DMS 273 treated with DMSO at 0.1 percent for 48 hours (cell line): ENCODE results near the gene ZSWIM7.

Experiments used
- DNase-seq: peaks from one replicate; lab custom pipeline; 2025; lab: John Stamatoyannopoulos, UW

Gene ZSWIM7

DNA sequence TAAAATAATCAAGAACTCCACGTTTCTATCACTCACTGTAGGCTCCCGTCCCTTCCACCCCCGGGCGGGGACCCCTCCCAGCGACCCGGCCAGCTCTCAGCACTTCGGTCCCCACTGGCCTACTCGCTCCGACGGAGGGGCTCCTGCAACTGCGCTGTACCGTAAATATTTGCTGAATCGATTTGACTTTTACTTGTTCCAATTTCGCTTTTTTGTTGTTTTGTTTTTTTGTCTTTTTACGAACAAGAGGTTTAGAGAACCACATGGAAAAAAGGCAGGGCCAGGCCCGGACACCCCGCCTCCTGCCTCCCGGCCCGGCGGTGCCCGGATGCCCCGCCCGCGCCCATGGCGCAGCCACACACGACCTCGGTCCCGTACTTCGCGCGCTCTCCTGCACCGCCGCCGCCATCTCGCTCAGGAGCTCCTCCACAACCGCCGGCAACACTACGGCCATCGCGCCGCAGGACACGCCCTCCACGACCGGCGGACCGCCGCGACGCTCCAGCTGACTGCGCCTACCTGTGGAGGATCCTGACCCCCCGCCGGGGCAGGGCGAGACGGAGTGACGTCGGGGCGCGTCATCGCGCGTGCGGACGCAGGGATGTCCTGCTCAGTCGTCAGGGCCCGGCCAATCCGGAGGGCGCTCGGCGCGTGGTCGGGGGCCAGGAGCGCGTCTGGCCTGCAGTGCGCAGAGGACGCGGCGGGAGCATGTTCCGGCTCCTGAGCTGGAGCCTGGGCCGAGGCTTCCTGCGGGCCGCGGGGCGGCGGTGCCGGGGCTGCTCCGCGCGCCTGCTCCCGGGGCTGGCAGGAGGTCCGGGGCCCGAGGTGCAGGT lies at the start of gene ZSWIM7, which contains the start of gene TTC19:
TSS of gene ZSWIM7 (minus strand) at position 564 of the 833 bp plus-strand sequence. CDS start at position 454, 110 bp downstream.
TSS of gene TTC19 (plus strand) at position 684 of the 833 bp plus-strand sequence. CDS start at position 709, 25 bp downstream.
- DNase-seq = peak; percentile 69

DNA sequence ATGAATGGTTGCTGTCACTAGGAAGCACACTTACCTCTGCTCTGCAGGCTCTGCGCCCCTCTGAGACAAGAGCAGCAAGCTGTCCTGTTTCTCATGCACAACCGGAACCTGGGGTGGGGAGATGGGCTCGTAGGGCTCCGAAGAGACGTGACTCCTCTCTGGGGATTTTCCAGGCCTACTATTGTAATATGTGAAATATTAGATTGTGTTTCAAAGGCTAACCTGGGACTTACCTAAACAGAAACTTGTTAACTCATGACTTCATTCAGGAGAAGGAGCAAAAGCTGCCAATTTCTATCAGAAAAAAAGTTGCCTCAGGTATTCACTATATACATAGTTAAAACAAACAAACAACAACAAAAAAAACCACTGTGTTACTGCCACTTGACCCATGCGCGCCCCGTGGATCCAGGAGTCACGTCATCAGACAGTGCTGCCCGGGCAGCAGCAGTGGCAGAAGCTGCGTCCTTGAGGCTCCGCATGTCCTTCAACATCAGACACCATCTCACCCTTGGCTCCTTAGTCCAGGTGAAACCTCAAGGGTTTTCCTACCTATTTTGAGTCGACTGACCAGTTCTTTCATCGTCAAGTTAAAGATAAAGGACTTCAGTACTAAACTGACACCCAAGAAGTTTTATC lies 49.4 kb upstream of the ZSWIM7 start:
- DNase-seq = no peak

GRCh38 chr17:16046966-16047365 lies 47.5 kb upstream of the ZSWIM7 start:
- no peak for DNase-seq

DNA sequence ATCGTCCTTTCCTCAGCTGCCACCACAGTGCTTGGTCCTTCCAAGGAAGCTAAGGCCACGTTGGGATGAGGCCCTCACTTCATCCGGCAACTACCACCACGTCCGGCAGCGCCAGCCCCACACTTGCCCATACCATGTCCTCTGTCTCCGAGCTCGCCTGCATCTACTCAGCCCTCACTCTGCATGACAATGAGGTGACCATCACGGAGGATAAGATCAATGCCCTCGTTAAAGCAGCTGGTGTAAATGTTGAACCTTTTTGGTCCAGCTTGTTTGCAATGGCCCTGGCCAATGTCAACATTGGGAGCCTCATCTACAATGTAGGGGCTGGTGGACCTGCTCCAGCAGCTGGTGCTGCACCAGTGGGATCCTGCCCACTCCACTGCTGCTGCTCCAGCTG lies 45.0 kb upstream of the ZSWIM7 start:
- no peak for DNase-seq

DNA sequence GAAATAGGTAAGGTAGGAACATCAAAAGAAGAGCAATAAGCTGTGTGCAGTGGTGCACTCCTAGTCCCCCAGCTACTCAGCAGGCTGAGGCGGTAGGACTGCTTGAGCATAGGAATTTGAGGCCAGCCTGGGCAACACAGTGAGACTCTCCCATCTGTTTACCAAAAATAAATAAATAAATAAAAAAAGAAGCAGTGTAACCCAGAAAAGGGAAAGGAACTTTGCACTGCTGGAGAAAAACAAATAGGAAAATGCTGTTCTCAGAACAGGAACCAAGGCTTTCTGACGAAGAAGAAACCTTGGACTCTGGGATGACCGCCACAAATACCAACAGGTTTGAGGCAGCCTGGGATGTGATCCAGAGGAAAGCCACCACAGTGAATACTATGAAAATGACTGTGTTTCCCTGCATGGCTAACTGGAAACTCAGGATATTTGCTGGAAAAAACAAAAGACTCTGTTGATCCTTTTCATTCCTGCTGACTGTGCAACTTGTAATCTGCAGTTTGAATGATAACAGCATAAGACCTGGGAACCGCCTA lies 41.3 kb upstream of the ZSWIM7 start:
- DNase-seq = no peak

DNA sequence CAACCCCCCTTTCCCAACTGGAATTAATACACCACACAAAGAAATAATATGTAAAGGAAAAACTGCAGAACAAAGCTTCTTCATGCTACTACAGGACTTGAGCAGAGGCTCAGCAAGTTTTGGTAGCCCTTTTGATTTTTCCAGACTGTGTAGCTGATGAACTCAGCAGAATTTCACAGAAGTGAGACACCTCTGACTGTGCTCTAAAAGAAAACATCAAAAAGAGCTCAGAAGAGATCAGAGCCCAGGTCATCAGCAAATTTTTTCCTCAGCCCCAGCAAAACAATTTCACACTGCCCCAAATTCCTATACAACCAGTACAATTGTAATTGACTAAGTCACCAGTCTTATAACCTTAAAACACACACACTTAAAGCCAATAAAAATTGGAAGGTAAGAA lies 38.1 kb upstream of the ZSWIM7 start:
- DNase-seq = no peak

- no peak for DNase-seq
These were observed 36.8 kb upstream of the ZSWIM7 start for GRCh38 chr17:16036261-16036660.

GRCh38 chr17:16033729-16034349 lies 34.3 kb upstream of the ZSWIM7 start:
- DNase-seq = no peak

DNA sequence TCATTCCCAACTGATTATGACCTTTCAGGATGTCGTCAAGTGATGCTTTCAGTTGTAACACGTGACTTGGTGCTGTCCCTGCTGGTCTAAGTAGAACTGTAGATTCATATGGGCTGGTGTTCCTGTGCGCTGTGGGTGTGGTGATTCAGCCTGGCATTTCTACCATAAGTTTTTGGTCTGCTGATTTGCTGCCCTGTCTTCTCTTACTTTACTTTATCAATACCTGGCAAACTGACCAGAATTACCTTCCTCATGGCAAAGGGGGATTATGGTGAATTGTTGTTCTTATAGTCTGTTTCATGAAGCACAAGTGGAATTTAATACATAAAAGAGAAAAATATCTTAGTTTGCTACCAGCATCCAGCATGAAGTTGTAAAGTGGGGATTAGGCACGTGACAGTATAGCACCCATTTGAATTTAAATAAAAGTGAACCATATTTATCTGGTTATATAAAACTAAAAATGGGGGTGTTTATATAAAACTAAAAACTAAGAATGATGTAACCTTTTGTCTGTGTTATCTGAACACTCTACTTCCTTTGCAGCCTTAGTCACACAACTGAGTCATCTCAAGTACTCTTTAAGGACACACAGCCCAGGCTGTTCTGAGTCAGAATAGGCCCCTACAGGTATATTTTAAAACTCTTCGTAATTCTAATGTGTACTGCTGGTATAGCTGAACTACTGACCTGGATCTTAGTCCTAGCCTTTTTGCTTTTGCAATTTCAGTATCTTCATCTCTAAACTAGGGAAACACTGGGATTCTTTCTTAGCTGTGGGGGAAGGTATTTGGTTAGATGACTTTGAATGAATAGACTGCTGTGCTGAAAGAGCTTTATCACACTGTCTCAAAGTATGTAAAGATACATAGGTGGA lies 28.4 kb upstream of the ZSWIM7 start:
- DNase-seq = no peak

GRCh38 chr17:16026895-16027294 lies 27.4 kb upstream of the ZSWIM7 start:
- DNase-seq = no peak

DNA sequence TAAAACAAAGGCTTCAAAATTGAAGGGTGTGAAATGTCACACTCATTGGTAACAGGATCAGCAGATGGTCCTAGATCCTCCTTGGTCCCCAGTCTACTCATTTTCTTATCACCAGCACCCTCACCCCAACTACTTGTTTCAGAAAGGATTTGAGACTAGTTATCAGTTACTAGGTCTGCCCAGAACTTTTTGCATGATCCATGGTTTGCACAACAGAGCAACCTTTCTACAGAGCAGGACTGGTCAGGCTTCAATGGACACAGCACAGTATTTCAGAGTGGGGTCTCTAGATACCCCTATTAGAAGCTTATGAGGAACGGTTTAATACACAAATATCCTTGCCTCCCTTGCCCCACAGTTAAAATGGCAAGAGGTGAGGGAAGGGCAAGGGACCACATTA lies 25.7 kb upstream of the ZSWIM7 start:
- DNase-seq = no peak

DNA sequence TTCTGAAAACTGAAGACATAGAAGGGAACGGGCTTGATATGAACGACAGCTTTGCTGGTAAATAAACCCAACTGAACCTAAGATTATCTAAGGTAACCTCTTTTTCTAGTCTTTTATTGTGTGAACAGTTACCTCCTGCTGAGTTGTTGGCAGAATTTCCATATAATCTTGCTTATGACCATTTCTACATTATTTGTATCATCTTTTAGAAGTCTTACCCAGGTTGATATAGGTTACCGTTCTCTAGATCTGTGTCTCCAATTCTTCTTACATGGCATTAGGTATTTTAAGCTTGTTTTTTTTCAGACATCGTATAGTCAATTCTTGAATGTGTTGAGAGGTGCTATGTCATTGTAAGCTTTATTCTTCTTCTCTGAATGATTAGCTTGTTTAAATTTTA lies 24.4 kb upstream of the ZSWIM7 start:
- no peak for DNase-seq

- no peak for DNase-seq
These were observed 19.8 kb upstream of the ZSWIM7 start for GRCh38 chr17:16019347-16019746.

GRCh38 chr17:16013943-16014407 lies 14.5 kb upstream of the ZSWIM7 start:
- no peak for DNase-seq

DNA sequence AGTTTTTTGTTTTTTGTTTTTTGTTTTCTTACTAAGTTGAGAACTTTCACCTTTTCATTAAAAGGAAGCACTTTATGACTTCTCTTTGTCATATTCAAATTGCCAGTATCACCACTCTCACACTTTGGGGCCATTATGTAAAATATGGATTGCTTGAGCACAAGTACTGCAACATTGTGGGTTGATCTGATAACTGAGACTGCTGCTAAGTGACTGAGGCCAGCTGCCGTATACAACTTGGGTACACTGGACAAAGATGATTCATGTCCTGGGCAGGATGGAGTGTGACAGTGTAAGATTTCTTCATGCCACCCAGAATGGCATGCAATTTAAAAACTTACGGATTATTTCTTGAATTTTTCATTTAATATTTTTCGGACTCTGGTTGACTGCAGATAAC lies 7.9 kb upstream of the ZSWIM7 start:
- DNase-seq = no peak

GRCh38 chr17:16005636-16006035 lies 6.1 kb upstream of the ZSWIM7 start:
- no peak for DNase-seq

DNA sequence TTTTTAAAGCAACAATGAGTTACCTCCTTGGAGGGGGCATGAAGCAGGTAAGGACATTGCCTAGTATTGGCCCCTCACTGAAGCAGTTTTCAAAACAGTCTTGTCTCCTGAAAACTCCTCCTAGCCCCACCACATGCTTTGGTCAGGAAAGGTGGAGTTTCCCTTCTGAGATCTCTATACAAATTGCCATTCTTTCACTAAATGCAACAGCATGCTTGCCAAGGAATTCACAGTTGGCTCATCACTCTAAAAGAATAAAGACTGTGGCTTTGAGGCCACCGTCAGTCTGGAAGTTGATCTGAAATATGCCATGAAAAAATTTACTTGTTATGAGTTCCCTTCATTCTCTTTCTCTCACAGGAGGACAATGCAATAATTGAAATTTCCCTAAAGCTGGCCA lies 4.3 kb upstream of the ZSWIM7 start:
- DNase-seq = no peak

DNA sequence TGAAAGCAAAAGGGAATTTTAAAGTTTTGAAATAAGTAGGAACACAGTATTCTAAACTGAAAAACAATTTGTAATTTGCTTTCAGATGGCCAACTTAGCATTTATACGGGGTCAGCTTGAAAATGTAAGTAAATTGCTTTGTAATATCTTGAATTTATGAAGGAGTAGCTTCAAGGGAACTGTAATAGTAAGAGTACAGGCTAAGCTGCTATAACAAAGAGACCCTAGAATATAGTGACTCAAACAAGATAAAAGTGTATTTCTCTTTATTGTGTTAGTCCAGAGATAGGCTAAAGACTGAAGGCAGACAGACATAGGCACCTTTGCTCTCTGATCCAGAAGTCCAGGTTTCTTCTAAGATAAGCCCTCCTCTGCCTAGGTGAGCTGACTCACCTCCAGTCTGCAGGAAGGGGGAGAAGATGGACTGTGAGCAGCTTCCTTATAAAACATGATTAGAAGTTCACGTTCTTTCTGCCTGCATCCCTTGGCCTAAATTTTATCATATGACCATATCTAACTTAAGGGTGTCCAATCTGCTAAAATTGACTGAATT lies 3.3 kb upstream of the ZSWIM7 start:
- DNase-seq = no peak

DNA sequence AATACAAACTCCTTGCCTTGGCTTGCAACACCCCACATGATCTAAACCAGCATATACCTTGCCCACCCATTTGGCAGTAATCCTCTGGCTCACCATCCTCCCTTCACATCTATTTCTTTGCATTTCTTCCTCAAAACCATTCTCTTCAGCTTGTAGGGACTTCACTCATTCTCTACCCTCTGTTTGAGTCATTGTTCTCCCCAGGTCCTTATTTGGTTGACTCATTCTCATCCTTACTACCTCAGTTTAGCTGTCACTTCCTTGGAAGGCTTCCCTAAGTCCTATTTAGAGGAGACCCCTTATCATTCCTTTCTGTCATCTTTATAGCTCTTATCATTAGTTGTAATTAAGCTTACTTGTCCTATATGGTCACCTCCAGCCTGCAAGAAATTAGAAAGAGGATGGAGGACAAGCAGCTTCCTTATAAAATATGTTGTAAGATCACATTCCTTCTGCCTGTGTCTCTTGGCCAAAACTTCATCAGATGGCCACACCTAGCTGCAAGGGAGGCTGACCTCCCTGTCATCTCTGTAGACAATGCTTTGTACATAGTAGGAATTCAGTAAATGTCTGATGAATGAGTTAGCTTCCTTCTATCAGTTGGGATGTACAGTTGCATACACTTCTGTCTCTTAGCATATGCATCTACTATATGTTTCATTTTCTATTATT lies 1.9 kb upstream of the ZSWIM7 start:
- no peak for DNase-seq

GRCh38 chr17:15999974-16000827 lies 697 bp upstream of the ZSWIM7 start:
- no peak for DNase-seq
